Mesenchymal stem cell (in vitro differentiated cells and primary cell): ENCODE measurements around the gene COMP.

ENCODE experiments used
- DNase-seq: peaks from one replicate; pipeline ENCODE4 v3.0.0-alpha.2; 2013
- H2AFZ ChIP-seq: one replicate; pipeline ENCODE4 v1.6.1; 2013; ENCODE audit warnings: low read depth, mild to moderate bottlenecking, control low read depth, inconsistent platforms, low read length, moderate library complexity
- H2AK5ac ChIP-seq: 2 replicates; pipeline ENCODE4 v1.6.1; 2013; ENCODE audit warnings: low read length, moderate library complexity, mild to moderate bottlenecking, inconsistent platforms; ENCODE audit not compliant: severe bottlenecking
- H2BK120ac ChIP-seq: one replicate; pipeline ENCODE4 v1.6.1; 2013; ENCODE audit warnings: low read depth, mild to moderate bottlenecking, inconsistent platforms, low read length, moderate library complexity
- H2BK12ac ChIP-seq, 2 experiments: one replicate each; pipeline ENCODE4 v1.6.1; 2013; ENCODE audit warnings: inconsistent platforms in 2 of 2, low read length in 2 of 2, mild to moderate bottlenecking in 2 of 2, moderate library complexity in 2 of 2, control low read depth in 1 of 2
- H2BK15ac ChIP-seq: one replicate; pipeline ENCODE4 v1.6.1; 2013; ENCODE audit warnings: mild to moderate bottlenecking, low read depth, inconsistent platforms; ENCODE audit not compliant: poor library complexity, severe bottlenecking
- H2BK5ac ChIP-seq: 2 replicates; pipeline ENCODE4 v1.6.1; 2013; ENCODE audit warnings: low read depth, mild to moderate bottlenecking, low read length, control low read depth, inconsistent platforms; ENCODE audit not compliant: poor library complexity, severe bottlenecking
- H3K14ac ChIP-seq, 2 experiments: one replicate each; pipeline ENCODE4 v1.6.1; 2013; ENCODE audit warnings: inconsistent platforms in 2 of 2, low read length in 2 of 2, control low read depth in 1 of 2, mild to moderate bottlenecking in 1 of 2, moderate library complexity in 1 of 2
- H3K18ac ChIP-seq, 2 experiments: one replicate each; pipeline ENCODE4 v1.6.1; 2013; ENCODE audit warnings: inconsistent platforms in 2 of 2, low read length in 2 of 2, control low read depth in 1 of 2, low read depth in 1 of 2, mild to moderate bottlenecking in 1 of 2
- H3K23ac ChIP-seq, 2 experiments: one replicate each; pipeline ENCODE4 v1.6.1; 2013; ENCODE audit warnings: inconsistent platforms in 2 of 2, low read length in 2 of 2, mild to moderate bottlenecking in 2 of 2, moderate library complexity in 2 of 2, control low read depth in 1 of 2
- H3K27ac ChIP-seq: 2 replicates; pipeline ENCODE4 v1.5.1; 2013; ENCODE audit warnings: mild to moderate bottlenecking, moderate library complexity, low read length, control low read depth, inconsistent platforms; ENCODE audit not compliant: poor library complexity, severe bottlenecking
- H3K27me3 ChIP-seq, 2 experiments: 2 replicates each; pipeline versions ENCODE4 v1.6.1 to v1.7.0; 2013; ENCODE audit warnings: low read length in 2 of 2, mild to moderate bottlenecking in 2 of 2, moderate library complexity in 2 of 2, control low read depth in 1 of 2, inconsistent platforms in 1 of 2; ENCODE audit not compliant: control insufficient read depth in 1 of 2, insufficient read depth in 1 of 2
- H3K36me3 ChIP-seq, 2 experiments: 2 replicates each; pipeline versions ENCODE4 v1.6.1 to v1.7.0; 2013; ENCODE audit warnings: low read length in 2 of 2, control low read depth in 1 of 2, inconsistent platforms in 1 of 2, low read depth in 1 of 2, mild to moderate bottlenecking in 1 of 2; ENCODE audit not compliant: insufficient read depth in 2 of 2, control insufficient read depth in 1 of 2
- H3K4ac ChIP-seq, 2 experiments: one replicate each; pipeline ENCODE4 v1.6.1; 2013; ENCODE audit warnings: inconsistent platforms in 2 of 2, low read length in 2 of 2, mild to moderate bottlenecking in 2 of 2, moderate library complexity in 2 of 2, control low read depth in 1 of 2, low read depth in 1 of 2
- H3K4me1 ChIP-seq: 2 replicates; pipeline ENCODE4 v1.6.1; 2013; ENCODE audit warnings: low read depth, low read length, control low read depth; ENCODE audit not compliant: control insufficient read depth, insufficient read depth
- H3K4me2 ChIP-seq: 2 replicates; pipeline ENCODE4 v1.6.1; 2013; ENCODE audit warnings: low read length, mild to moderate bottlenecking, inconsistent platforms; ENCODE audit not compliant: poor library complexity, severe bottlenecking
- H3K4me3 ChIP-seq, 2 experiments: 2 replicates each; pipeline versions ENCODE4 v1.5.1 to v1.7.0; 2013; ENCODE audit warnings: low read length in 2 of 2, mild to moderate bottlenecking in 2 of 2, control low read depth in 1 of 2, low read depth in 1 of 2; ENCODE audit not compliant: insufficient read depth in 1 of 2
- H3K79me1 ChIP-seq: replicated peaks from 2 replicates; pipeline ENCODE4 v1.6.1; 2013; ENCODE audit warnings: mild to moderate bottlenecking, control low read depth, low read length, inconsistent platforms; ENCODE audit not compliant: poor library complexity, severe bottlenecking
- H3K9ac ChIP-seq: 2 replicates; pipeline ENCODE4 v1.7.0; 2013; ENCODE audit warnings: mild to moderate bottlenecking, low read length, moderate library complexity
- H3K9me3 ChIP-seq: 2 replicates; pipeline ENCODE4 v1.7.0; 2013; ENCODE audit warnings: mild to moderate bottlenecking, low read length; ENCODE audit not compliant: control insufficient read depth
- H4K8ac ChIP-seq: one replicate; pipeline ENCODE4 v1.6.1; 2013; ENCODE audit warnings: inconsistent platforms, mild to moderate bottlenecking, low read length, moderate library complexity
- H4K91ac ChIP-seq: one replicate; pipeline ENCODE4 v1.6.1; 2013; ENCODE audit warnings: mild to moderate bottlenecking, low read length, inconsistent platforms
- WGBS: methylation state at CpG from one replicate; pipeline ENCODE4 v1.1.7; 2013; ENCODE audit warnings: mixed read lengths; 5-methylcytosine and 5-hydroxymethylcytosine counted together

The COMP gene

DNA sequence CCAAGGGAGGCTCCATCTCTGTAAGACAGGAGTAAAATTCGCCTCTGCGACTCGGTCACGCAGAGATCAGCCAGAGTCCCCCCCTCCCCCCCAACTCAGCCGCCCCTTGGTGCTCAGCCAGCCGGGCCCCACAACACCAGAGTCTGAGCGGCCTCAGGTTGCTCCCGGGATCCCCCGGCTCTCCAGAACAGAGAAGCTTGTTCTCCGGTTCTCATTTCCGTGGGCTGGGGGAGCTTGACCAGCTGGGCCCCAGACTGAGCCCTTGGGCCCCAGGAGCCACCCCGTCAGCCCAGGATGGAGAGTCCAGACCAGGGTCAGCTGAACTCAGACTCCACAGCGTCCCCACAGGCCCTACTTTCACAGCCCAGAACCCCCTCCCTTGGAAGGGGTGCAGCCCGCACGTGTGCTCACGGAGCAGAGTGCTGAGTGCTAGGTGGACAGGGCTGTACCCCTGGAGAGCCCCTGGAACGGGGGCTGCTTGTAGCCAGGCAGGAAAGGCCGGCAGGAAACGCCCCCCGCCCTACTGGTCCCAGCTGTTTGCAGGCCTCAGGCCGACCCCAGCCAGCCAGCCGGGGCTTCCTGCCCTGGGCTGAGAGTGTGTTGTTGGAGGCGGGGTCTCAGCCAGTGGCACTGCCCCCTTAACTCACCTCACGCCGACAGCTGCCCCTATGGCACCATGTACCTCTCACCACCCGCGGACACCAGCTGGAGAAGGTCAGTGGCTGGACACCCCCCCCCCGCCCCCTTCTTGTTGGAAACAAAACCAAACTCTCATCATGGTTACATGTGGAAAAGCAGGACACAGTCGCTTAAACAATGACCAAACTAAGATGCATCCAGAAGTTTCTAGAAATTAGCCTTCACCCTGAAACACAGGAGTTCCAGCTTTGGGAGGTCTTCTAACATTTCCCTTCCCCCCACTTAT lies 44.4 kb downstream of the COMP start:
- Histone ChIP-seq H3K4me3 (no peak overlapping the region), H2BK120ac (no peak overlapping the region), H3K14ac (peak overlapping the region in 1 of 2 experiments; percentile 27), H3K9ac (no peak overlapping the region), H3K27me3 (no peaks in the 10 kb centered on the region), H3K23ac (no peak overlapping the region), H2BK12ac (peak overlapping the region in 1 of 2 experiments; percentile 25), H2AFZ (no peak overlapping the region), H3K9me3 (no peaks in the 10 kb centered on the region), H3K4me2 (no peak overlapping the region), H3K18ac (no peak overlapping the region), H3K36me3 (peaks cover 23 to 50% of the 10 kb centered on the region in 2 experiments), H3K4ac (no peak overlapping the region), H4K8ac (peak overlapping the region; percentile 40), H3K79me1 (peaks cover 1% of the 10 kb centered on the region), H2BK15ac (no peak overlapping the region), H3K4me1 (peaks cover 16% of the 10 kb centered on the region), H2BK5ac (no peak overlapping the region), H3K27ac (no peak overlapping the region), H2AK5ac (no peak overlapping the region), H4K91ac (no peak overlapping the region)
- 69% methylated on average over 28 of the region's 29 CpGs for WGBS
- DNase-seq = no peak

DNA sequence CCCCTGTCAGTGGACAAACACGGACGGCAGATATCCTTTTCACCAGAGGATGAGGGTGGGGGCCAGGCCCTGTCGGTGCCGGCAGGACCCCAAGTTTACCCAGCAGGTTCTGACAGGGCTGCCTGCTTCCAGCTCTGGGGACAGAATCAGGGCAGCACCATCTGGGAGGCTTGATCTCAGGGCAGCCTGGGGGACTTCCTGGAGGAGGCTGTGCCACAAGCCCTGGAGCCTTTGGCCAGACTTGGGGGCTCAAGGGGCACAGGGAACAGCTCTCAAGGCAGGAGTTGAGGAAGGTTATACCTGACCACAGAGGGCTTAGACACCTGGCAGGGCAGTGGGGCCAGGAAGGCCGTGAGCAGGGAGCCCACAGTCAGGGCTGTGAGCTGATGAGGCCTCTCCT lies 45.2 kb downstream of the COMP start:
- Histone ChIP-seq H3K9ac (no peak overlapping the region), H3K4me3 (no peak overlapping the region), H3K14ac (no peak overlapping the region), H3K79me1 (peaks cover 3% of the 10 kb centered on the region), H2BK12ac (no peak overlapping the region), H3K9me3 (no peaks in the 10 kb centered on the region), H3K27me3 (no peaks in the 10 kb centered on the region), H2BK15ac (no peak overlapping the region), H3K4me1 (peaks cover 16% of the 10 kb centered on the region), H3K27ac (no peak overlapping the region), H2BK120ac (no peak overlapping the region), H3K23ac (no peak overlapping the region), H2BK5ac (no peak overlapping the region), H4K8ac (no peak overlapping the region), H2AK5ac (no peak overlapping the region), H3K18ac (no peak overlapping the region), H2AFZ (no peak overlapping the region), H3K4me2 (no peak overlapping the region), H3K4ac (no peak overlapping the region), H4K91ac (no peak overlapping the region), H3K36me3 (peaks cover 16 to 45% of the 10 kb centered on the region in 2 experiments)
- no peak for DNase-seq
- 90% methylated on average over 5 of the region's 5 CpGs for WGBS

DNA sequence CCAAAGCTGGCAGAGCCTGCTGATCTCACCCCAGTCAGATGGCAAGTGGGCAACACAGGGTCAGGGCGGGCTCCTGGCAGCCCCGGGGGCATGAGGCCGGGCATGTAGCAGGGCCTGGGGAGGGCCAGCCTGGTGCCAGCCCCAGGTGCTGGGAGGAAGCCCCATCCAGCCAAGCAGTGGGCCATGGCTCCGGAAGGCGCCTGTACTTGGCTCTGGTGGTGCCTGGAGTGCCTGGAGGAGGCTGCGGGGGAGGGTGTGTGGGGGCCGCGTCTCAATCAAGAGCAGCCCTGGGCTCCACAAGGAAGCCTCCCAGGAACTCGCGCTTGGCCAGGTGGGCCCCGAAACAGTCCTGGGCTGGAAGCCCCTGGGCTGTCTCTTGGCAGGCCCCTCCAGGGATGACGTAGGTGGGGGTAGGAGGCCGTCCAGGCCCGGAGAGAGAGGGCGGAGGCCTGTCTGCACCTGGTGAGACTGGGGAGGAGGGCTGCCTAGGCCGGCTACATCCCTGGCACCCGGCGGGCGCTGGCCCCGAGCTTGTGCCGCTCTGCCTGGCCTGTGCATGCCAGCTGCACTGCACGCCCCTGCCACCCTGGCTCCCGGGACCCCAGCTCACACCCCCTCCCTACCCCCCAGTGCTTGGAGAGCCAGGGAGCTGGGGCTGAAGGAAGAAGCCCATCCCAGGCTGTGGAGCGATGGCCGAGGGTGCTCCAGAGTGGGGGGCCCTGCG lies 45.9 kb downstream of the COMP start:
- no peak overlapping the region for H2BK15ac ChIP-seq
- H3K18ac ChIP-seq = no peak overlapping the region
- WGBS = 98% methylated on average over 21 of the region's 26 CpGs

More for the DNA sequence above, 45.9 kb downstream of the COMP start:
- H3K27me3 ChIP-seq = no peaks in the 10 kb centered on the region
- DNase-seq = no peak
- no peaks in the 10 kb centered on the region for H3K9me3 ChIP-seq
- H2BK5ac ChIP-seq = no peak overlapping the region
- H4K91ac ChIP-seq = no peak overlapping the region
- no peak overlapping the region for H3K4ac ChIP-seq
- H2BK120ac ChIP-seq = no peak overlapping the region
- no peak overlapping the region for H2AFZ ChIP-seq
- H3K14ac ChIP-seq = no peak overlapping the region
- no peak overlapping the region for H3K9ac ChIP-seq
- H3K23ac ChIP-seq = no peak overlapping the region
- peaks cover 8 to 37% of the 10 kb centered on the region in 2 experiments for H3K36me3 ChIP-seq
- H3K79me1 ChIP-seq = peaks cover 3% of the 10 kb centered on the region
- peaks cover 17% of the 10 kb centered on the region for H3K4me1 ChIP-seq
- H3K4me2 ChIP-seq = no peak overlapping the region
- no peak overlapping the region for H2BK12ac ChIP-seq
- no peak overlapping the region for H3K4me3 ChIP-seq
- no peak overlapping the region for H2AK5ac ChIP-seq
- no peak overlapping the region for H3K27ac ChIP-seq
- H4K8ac ChIP-seq = no peak overlapping the region
